ENCODE measurements around the gene SPIN1. TPM values are rescaled to one million over a fixed set of nuclear protein-coding genes. Genes with fewer than 3 reads are reported as not detected.

The SPIN1 gene
- total RNA-seq, 1 experiment from 2014 or later, result 59.5 TPM

GRCh38 chr9:88451160-88451559 is 62.9 kb downstream of the SPIN1 start:
- Mint-ChIP-seq H3K27me3 (ENCODE audit: unreplicated experiment) (no peaks in the 10 kb centered on the region), H3K4me1 (ENCODE audit: low read depth, unreplicated experiment) (no peaks in the 10 kb centered on the region), H3K36me3 (ENCODE audit: insufficient read depth, unreplicated experiment) (peaks cover 4% of the 10 kb centered on the region), H3K4me3 (ENCODE audit: low read depth, unreplicated experiment) (no peak overlapping the region), H3K27ac (ENCODE audit: unreplicated experiment) (no peak overlapping the region), H3K9me3 (ENCODE audit: low read depth, unreplicated experiment) (no peaks in the 10 kb centered on the region)
- CTCF ChIA-PET, result interaction anchor here (0.7 kb wide), 1 partner anchor 144 kb away, joined by 6 read pairs; no protein-coding TSS in a partner anchor
- DNase-seq, result no peak
- intact Hi-C loops (cut with micrococcal nuclease; ENCODE audit: unreplicated experiment), result no loop called here
- BruUV-seq (replicated peaks), result no TSS peak
- no peak for TF ChIP-seq CTCF (IDR thresholded peaks at IDR 0.05; ENCODE audit: unreplicated experiment)

GRCh38 chr9:88458716-88459465 is 70.6 kb downstream of the SPIN1 start:
- DNase-seq, result no peak
- intact Hi-C loops (cut with micrococcal nuclease; ENCODE audit: unreplicated experiment), result no loop called here
- TF ChIP-seq CTCF (IDR thresholded peaks at IDR 0.05; ENCODE audit: unreplicated experiment), result no peak
- no peaks in the 10 kb centered on the region for H3K9me3 Mint-ChIP-seq (ENCODE audit: low read depth, unreplicated experiment)
- peaks cover 6% of the 10 kb centered on the region for H3K36me3 Mint-ChIP-seq (ENCODE audit: insufficient read depth, unreplicated experiment)
- CTCF ChIA-PET, result no interaction called here
- H3K27me3 Mint-ChIP-seq (ENCODE audit: unreplicated experiment), result no peaks in the 10 kb centered on the region
- H3K4me1 Mint-ChIP-seq (ENCODE audit: low read depth, unreplicated experiment), result peaks cover 12% of the 10 kb centered on the region
- no TSS peak for BruUV-seq (replicated peaks)
- H3K27ac Mint-ChIP-seq (ENCODE audit: unreplicated experiment), result no peak overlapping the region
- no peak overlapping the region for H3K4me3 Mint-ChIP-seq (ENCODE audit: low read depth, unreplicated experiment)

- CTCF ChIA-PET, result no interaction called here
- Mint-ChIP-seq H3K4me1 (ENCODE audit: low read depth, unreplicated experiment) (peaks cover 19% of the 10 kb centered on the region), H3K4me3 (ENCODE audit: low read depth, unreplicated experiment) (no peak overlapping the region), H3K27ac (ENCODE audit: unreplicated experiment) (no peak overlapping the region), H3K27me3 (ENCODE audit: unreplicated experiment) (no peaks in the 10 kb centered on the region), H3K36me3 (ENCODE audit: insufficient read depth, unreplicated experiment) (peaks cover 6% of the 10 kb centered on the region), H3K9me3 (ENCODE audit: low read depth, unreplicated experiment) (no peaks in the 10 kb centered on the region)
- intact Hi-C loops (cut with micrococcal nuclease; ENCODE audit: unreplicated experiment), result no loop called here
- BruUV-seq (replicated peaks), result no TSS peak
- DNase-seq, result no peak
- TF ChIP-seq CTCF (IDR thresholded peaks at IDR 0.05; ENCODE audit: unreplicated experiment), result no peak
Measured at GRCh38 chr9:88460587-88461332, 72.5 kb downstream of the SPIN1 start.

- intact Hi-C loops (cut with micrococcal nuclease; ENCODE audit: unreplicated experiment), result no loop called here
- no TSS peak for BruUV-seq (replicated peaks)
- H3K27ac Mint-ChIP-seq (ENCODE audit: unreplicated experiment), result no peak overlapping the region
- no peaks in the 10 kb centered on the region for H3K36me3 Mint-ChIP-seq (ENCODE audit: insufficient read depth, unreplicated experiment)
- no peaks in the 10 kb centered on the region for H3K9me3 Mint-ChIP-seq (ENCODE audit: low read depth, unreplicated experiment)
- CTCF ChIA-PET, result no interaction called here
- H3K4me3 Mint-ChIP-seq (ENCODE audit: low read depth, unreplicated experiment), result no peak overlapping the region
- peaks cover 19% of the 10 kb centered on the region for H3K4me1 Mint-ChIP-seq (ENCODE audit: low read depth, unreplicated experiment)
- no peaks in the 10 kb centered on the region for H3K27me3 Mint-ChIP-seq (ENCODE audit: unreplicated experiment)
- DNase-seq, result no peak
- no peak for TF ChIP-seq CTCF (IDR thresholded peaks at IDR 0.05; ENCODE audit: unreplicated experiment)
Measured at GRCh38 chr9:88462191-88462590, 73.9 kb downstream of the SPIN1 start.
